Left lung (tissue), 10 donors: ENCODE measurements around the gene NFIA. TPM values are rescaled to one million over a fixed set of nuclear protein-coding genes. Genes with fewer than 3 reads are reported as not detected.

Source experiments
- ATAC-seq: fragments of 200-7000 bp; cut with Tn5 transposase; one replicate; pipeline ENCODE4 v1.9.1; 2020; ENCODE audit warnings: moderate library complexity
- DNase-seq, 4 donors: peaks; one replicate each; pipeline ENCODE4 v3.0.0-alpha.2; 2013 to 2020
- H3K27ac ChIP-seq, 2 donors: fragments of 200-600 bp; sonication (generic) in 1 of 2; one replicate each; pipeline versions ENCODE4 v1.5.0 to v1.8.0; 2020 to 2021
- H3K27me3 ChIP-seq, 2 donors: fragments of 200-600 bp; sonication (generic) in 1 of 2; one replicate each; pipeline versions ENCODE4 v1.5.0 to v1.8.0; 2020 to 2021
- H3K36me3 ChIP-seq, 2 donors: fragments of 200-600 bp; sonication (generic) in 1 of 2; one replicate each; pipeline versions ENCODE4 v1.5.0 to v1.8.0; 2020 to 2021
- H3K4me1 ChIP-seq, 2 donors: fragments of 200-600 bp; one replicate each; pipeline ENCODE4 v1.8.0; 2021
- H3K4me3 ChIP-seq, 2 donors: fragments of 200-600 bp; sonication (generic) in 1 of 2; one replicate each; pipeline versions ENCODE4 v1.5.0 to v1.8.0; 2020 to 2021; ENCODE audit warnings: mild to moderate bottlenecking in 1 of 2
- H3K9me3 ChIP-seq, 2 donors: fragments of 200-600 bp; sonication (generic) in 1 of 2; one replicate each; pipeline versions ENCODE4 v1.5.0 to v1.8.0; 2020 to 2021
- intact Hi-C, 2 donors: fragments of 100-400 bp; cut with DNase I; formaldehyde crosslinking; loops; one replicate each; pipeline versions ENCODE4 v1.11.2 to v1.14.2; 2022
- polyA plus RNA-seq, 6 donors: library from polyadenylated mRNA; unstranded; fragments of 120-200 nt; gene quantifications; one replicate each; pipeline ENCODE4 v1.2.1, GENCODE V29; 2013; ENCODE audit not compliant: insufficient read length in 6 of 6
- total RNA-seq, 2 donors: library from RNA; stranded (reverse); fragmentation: NEBNext Ultra II Directional; extraction: Animal tissue kit (Norgen Biotek cat#: 25700); gene quantifications; one replicate each; pipeline ENCODE4 v1.2.1, GENCODE V29; 2021
- TF ChIP-seq, protein P1 (sequence below), 2 donors: fragments of 200-600 bp; sonication (generic) in 1 of 2; IDR thresholded peaks; one replicate each; pipeline versions ENCODE4 v1.5.0 to v1.8.0; 2021; ENCODE audit warnings: antibody characterized with exemption in 2 of 2
- donor health status: DM: no; HTN: yes; CAD: no.
- donor health status: DM: no; HTN: no; CAD: no.

Gene NFIA
- total and polyA plus RNA-seq, 8 donors = 30.4 to 60.7 (median 37.6) TPM

- DNase-seq (no peak), ATAC-seq (no peak)
- intact Hi-C loops = no loop called here
- H3K27me3 ChIP-seq = no peaks in the 10 kb centered on the region
- H3K4me1 ChIP-seq = peaks cover 10 to 44% of the 10 kb centered on the region in 2 donors
- no peaks in the 10 kb centered on the region for H3K9me3 ChIP-seq
- no peak overlapping the region for H3K27ac ChIP-seq
- H3K4me3 ChIP-seq = no peak overlapping the region
- H3K36me3 ChIP-seq = no peaks in the 10 kb centered on the region
- TF ChIP-seq, protein P1, sequence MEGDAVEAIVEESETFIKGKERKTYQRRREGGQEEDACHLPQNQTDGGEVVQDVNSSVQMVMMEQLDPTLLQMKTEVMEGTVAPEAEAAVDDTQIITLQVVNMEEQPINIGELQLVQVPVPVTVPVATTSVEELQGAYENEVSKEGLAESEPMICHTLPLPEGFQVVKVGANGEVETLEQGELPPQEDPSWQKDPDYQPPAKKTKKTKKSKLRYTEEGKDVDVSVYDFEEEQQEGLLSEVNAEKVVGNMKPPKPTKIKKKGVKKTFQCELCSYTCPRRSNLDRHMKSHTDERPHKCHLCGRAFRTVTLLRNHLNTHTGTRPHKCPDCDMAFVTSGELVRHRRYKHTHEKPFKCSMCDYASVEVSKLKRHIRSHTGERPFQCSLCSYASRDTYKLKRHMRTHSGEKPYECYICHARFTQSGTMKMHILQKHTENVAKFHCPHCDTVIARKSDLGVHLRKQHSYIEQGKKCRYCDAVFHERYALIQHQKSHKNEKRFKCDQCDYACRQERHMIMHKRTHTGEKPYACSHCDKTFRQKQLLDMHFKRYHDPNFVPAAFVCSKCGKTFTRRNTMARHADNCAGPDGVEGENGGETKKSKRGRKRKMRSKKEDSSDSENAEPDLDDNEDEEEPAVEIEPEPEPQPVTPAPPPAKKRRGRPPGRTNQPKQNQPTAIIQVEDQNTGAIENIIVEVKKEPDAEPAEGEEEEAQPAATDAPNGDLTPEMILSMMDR (IDR thresholded peaks at IDR 0.05) = no peak
These were observed 15.0 kb downstream of the NFIA start for GRCh38 chr1:61097317-61097716.

- TF ChIP-seq, protein P1 (IDR thresholded peaks at IDR 0.05) = no peak
- intact Hi-C loops = no loop called here
These were observed 15.4 kb downstream of the NFIA start for GRCh38 chr1:61097722-61098121.

DNA sequence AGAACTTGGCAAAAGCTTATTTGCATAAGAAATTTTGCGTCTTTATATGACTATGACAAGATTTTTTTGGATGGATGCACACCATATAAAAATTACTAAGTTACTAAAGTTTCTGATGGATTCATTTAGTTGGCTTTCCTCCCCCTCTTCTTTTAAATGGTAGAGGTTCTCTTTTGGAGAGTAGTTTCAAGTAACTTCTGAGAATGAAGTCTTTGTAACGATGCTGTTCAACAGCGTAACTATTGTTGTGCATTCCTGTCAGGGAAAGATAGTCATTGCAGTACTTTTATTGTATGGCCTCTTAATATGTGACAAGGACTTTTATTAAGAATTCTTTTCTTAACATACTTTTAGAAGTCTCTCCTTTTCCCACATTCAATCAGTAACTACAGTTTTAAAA lies 16.0 kb downstream of the NFIA start:
- no peaks in the 10 kb centered on the region for H3K36me3 ChIP-seq
- DNase-seq (no peak), ATAC-seq (no peak)
- H3K4me1 ChIP-seq = peaks cover 16 to 41% of the 10 kb centered on the region in 2 donors
- TF ChIP-seq, protein P1 (IDR thresholded peaks at IDR 0.05) = no peak
- no peak overlapping the region for H3K4me3 ChIP-seq
- H3K9me3 ChIP-seq = no peaks in the 10 kb centered on the region
- H3K27ac ChIP-seq = no peak overlapping the region
- no peaks in the 10 kb centered on the region for H3K27me3 ChIP-seq
- intact Hi-C loops = no loop called here

More at GRCh38 chr1:61097722-61098121, 15.4 kb downstream of the NFIA start:
- DNase-seq (no peak), ATAC-seq (no peak)
- H3K27ac ChIP-seq = no peak overlapping the region
- no peaks in the 10 kb centered on the region for H3K27me3 ChIP-seq
- H3K4me1 ChIP-seq = peaks cover 13 to 41% of the 10 kb centered on the region in 2 donors
- H3K36me3 ChIP-seq = no peaks in the 10 kb centered on the region
- no peaks in the 10 kb centered on the region for H3K9me3 ChIP-seq
- no peak overlapping the region for H3K4me3 ChIP-seq

- ATAC-seq = no peak
These were observed 16.6 kb downstream of the NFIA start for GRCh38 chr1:61098906-61099437.

DNA sequence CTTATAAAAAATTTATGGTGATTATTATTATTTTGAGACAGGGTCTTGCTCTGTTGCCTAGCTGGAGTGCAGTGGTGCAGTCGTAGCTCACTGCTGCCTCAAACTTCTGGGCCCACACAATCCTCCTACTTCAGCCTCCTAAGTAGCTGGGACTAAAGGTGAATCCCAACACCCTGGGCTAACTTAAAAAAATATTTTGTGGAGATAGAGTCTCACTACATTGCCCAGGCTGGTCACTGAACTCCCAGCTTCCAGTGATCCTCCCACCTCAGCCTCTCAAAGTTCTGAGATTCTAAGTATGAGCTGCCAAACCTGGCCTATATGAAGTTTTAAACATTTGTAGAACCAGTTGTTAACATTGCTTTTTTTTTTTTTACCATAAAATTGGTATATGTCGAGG lies 18.2 kb downstream of the NFIA start:
- Histone ChIP-seq H3K4me1 (peaks cover 11 to 30% of the 10 kb centered on the region in 2 donors), H3K27me3 (no peaks in the 10 kb centered on the region), H3K4me3 (no peak overlapping the region), H3K36me3 (no peaks in the 10 kb centered on the region), H3K27ac (no peak overlapping the region), H3K9me3 (no peaks in the 10 kb centered on the region)
- ATAC-seq (no peak), DNase-seq (no peak)
- TF ChIP-seq, protein P1 (IDR thresholded peaks at IDR 0.05) = no peak
- intact Hi-C loops = no loop called here

More at GRCh38 chr1:61098906-61099437, 16.6 kb downstream of the NFIA start:
- Histone ChIP-seq H3K36me3 (no peaks in the 10 kb centered on the region), H3K4me1 (peaks cover 16 to 38% of the 10 kb centered on the region in 2 donors), H3K27me3 (no peaks in the 10 kb centered on the region), H3K4me3 (no peak overlapping the region), H3K9me3 (no peaks in the 10 kb centered on the region), H3K27ac (no peak overlapping the region)
- no peak for DNase-seq
- intact Hi-C loops = no loop called here
- TF ChIP-seq, protein P1 (IDR thresholded peaks at IDR 0.05) = no peak
